Stimulated activated CD4-positive, alpha-beta T cell treated with anti-CD3 and anti-CD28 coated beads, Interleukin-1b, Interleukin-23, amount 100 ng/mL, for 4 hours (primary cell): ENCODE data around the gene COBLL1.

ENCODE experiments used
- DNase-seq, 2 donors: peaks; one replicate each; pipeline ENCODE4 v3.0.0-alpha.2; 2020; ENCODE audit warnings: low read depth in 2 of 2

COBLL1 gene

DNA sequence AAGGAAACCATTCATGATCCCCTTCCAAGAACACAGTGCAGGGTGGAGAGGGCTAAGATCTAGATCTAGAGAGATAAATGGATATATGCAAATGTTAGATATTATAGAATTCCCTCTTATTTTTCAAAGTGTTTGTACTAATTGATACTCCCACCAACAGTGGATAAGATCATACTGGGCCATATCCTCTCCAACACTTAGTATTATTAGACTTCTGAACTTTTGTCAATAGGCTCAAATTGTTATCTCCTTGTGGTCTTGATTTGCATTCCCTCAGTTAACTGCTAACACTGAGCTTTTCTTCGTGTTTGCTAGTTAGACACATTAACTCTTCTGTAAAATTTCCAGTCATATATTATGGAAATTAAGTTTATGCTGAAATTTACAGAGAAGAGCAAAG is 163.9 kb downstream of the COBLL1 start:
- DNase-seq: no peak

DNA sequence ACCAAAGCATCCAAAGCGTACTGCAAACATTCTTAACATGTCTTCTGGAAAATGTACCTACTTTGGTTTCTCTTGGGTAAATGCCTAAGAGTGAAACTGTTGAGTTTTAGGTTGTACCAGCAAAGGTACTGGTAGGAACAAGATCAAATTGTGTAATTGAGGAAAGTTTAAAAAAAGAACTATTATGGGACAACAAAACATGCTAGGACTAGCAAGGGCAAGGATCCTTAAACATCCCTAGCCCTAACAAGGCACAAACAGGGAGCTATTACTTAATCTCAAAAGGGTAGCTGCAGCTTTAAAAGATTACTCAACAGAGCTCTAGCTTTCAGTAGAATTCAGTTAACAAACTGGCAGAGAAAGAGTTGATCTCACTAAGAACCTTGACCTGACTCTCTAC is 164.4 kb downstream of the COBLL1 start:
- DNase-seq: no peak

DNA sequence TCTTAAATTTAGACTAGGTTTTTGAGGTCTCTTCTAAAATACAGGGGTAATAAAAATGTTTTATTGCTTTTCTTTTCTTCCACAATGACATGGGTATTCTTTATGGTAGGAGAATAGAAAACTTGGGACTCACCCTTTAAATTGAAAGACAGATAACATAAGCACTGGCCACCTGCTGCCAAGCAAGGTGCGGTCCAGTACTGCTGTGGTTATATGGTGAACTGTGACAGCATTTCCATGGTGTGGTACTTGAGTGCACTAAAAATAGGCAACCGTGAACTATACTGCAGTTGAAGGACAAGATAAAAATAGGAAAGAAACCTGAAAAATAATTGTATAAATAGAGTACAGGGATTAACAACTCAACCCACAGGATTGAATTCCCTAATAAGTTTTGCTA is 165.9 kb downstream of the COBLL1 start:
- no peak for DNase-seq

DNA sequence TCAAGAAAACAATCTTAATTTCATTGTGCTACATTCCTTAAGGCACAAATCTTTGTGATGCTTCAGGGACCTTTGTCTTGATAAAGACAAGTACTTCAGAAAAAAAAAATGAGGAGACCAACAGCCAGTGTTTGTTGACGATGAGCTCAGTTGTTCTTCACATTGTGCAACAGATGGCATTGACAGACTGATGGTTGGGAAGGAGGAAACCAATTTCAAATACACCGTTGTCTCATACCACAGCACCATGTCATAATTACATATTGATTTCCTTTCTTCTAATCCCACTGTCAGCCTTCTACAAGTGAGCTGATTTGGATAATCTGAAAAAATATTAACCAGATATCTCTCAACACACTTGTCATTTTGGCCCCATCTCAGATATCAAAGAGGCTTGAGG is 166.6 kb downstream of the COBLL1 start:
- no peak for DNase-seq

DNA sequence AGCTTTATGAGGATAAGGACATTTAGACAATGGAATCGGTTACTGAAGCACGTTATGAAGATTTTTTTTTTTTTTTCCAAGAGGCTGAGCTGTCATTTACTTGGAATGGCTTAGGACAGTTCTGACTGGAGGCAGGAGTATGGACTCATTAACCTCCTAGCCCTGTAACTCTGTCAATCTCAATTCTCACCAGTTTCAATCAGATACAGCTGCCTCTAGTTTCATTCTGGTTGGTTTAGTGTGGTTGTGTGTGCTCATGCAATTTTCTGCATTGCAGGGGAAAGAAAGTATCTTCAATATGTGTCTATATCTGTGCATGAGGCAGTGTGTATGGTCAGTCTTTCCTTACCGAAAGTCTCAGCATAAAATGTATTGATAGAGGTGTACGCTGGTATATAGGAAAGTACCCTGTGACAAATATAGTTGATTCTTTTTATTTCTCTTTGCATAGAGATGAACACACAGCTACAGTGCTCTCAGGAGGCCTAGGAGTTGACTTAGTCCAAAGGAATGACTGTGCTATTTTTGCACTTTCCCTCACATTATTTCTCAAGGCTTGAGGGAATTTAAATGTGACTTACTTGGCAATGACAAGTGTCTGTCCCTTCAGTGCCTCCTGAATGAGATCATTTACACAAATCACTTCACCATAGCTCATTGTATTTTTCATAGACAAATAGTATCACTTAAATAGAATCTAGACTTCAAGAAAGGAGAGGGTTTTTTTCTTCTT is 169.8 kb downstream of the COBLL1 start:
- DNase-seq: no peak

DNA sequence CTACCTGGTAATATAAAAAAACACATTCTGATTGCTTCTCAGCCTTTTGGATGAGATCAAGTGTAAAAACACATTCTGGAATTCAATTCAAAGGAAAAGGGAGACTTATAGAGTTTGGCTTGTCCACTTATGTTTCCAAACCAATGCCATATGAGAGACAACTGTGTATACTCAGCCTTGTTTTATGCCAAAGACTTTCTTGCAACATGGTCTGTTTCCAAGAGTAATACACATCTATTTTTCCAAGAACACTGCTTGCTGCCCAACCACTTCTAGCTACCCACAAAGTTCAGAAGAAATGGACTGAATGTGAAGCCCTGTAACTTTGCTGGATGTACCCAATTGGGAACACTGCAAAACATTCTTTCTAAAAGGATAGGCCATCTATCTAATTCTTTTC is 172.3 kb downstream of the COBLL1 start:
- DNase-seq: no peak

DNA sequence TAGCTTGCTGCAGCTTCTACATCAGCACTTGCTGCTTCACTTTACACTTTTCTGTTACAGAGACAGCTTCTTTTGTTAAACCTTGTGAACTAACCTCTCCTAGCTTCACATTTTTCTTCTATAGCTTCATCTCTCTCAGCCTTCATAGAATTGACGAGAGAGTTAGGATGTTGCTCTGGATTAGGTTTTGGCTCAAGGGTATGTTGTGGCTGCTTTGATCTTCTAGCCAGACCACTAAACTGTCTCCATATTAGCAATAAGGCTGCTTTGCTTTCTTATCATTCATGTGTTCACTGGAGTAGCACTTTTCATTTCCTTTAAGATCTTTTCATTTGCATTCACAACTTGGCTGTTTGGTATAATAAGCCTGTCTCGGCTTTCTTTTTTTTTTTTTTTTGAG is 174.1 kb downstream of the COBLL1 start:
- no peak for DNase-seq

DNA sequence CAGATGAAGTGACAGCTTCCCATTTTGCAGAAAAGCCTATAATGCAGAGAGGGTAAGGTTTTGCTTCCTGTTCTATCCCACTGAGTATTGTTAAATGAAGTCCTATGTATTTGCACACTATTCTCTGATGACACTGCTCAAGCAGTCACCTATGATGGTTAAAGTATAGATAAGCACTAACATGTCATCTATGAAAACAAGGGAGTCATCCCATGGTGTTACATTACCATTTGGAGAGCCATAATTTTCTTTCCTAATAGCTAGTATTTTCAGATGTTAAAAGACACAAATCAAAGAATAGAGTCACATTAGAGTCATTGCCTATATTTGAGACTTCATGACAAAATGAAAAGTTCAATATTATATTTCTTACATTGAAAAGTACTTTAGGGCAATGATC is 177.6 kb downstream of the COBLL1 start:
- no peak for DNase-seq

DNA sequence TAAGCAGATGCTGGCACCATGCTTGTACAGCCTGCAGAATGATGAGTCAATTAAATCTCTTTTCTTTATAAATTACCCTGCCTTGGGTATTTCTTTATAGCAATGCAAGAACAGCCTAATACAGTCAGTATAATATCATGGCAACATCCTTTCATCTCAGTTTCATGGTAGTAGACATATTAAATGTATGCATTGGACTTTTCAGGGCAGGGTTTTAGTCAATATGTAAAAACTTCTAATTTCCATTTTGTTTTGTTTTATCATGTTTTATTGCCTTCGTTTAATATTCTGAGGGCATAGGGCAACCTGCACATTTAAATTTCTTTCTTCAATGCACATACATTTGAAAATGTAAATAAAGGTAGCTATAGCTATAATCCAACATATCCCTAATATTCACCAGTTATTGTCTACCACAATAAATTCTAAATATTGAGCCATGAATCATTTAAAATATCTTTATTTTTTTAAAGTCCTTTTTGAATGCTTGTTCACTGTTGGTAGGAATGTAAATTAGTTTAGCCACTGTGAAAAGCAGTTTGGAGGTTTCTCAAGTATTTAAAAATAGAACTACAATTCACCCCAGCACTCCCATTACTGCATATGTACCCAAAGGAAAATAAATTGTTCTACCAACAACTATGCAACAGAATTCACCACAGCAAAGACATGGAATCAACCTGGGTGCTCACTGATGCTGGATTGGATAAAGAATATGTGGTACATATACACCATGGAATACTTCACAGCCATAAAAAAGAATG is 178.6 kb downstream of the COBLL1 start:
- no peak for DNase-seq

DNA sequence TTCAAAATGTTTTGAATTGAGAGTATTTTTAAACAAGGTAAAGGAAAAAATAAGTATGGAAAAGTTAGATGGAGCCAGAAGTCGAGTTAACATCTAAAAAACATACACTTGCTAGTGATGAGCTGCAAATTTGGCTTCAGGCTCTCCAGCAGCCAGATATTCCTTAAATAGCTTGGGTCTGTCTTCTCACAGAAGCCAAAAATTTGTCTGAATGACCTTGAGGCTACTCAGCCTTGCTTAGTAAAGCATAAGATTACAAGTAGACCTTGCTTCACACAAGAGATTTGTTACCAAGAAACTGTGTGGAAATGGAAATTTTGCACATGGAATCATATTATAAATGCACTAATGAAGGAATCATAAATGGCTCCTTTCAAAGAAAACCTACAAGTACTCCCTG is 179.6 kb downstream of the COBLL1 start:
- DNase-seq: no peak

DNA sequence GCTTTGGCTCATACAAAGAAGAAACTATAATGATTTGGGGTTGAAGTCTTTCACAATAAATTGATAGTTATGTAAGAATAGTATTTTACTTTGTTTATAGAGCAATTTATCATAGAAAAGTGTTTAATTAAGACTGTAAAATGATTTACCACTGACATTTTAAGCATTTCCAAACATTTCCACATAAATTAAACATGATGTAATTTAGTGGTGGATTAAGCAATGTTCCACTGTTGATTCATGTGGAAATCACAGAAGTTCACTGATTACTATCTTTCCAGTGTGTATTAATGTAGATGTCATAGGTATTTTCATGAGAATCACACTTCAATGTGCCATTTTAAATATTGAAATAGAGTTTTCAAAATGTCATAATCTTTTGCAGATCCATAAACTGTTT is 180.3 kb downstream of the COBLL1 start:
- no peak for DNase-seq

DNA sequence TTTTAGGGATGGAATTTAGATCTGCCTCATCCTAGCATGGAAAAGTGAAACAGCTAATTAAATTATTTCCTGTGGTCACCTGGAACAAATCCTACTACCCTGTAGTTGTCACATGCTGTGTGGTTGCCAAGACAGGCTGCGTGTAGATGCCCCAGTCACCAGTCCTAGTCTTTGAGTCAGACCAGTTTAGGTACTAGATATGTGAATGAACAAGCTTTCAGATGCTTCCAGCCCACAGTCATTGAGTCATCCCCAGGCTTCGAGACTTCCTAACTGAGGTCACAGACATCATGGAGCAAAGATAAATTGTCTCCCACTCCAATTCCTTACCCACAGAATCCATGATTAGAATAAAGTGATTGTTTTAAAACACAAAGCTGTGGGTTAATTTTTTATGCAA is 184.5 kb downstream of the COBLL1 start:
- DNase-seq: no peak

DNA sequence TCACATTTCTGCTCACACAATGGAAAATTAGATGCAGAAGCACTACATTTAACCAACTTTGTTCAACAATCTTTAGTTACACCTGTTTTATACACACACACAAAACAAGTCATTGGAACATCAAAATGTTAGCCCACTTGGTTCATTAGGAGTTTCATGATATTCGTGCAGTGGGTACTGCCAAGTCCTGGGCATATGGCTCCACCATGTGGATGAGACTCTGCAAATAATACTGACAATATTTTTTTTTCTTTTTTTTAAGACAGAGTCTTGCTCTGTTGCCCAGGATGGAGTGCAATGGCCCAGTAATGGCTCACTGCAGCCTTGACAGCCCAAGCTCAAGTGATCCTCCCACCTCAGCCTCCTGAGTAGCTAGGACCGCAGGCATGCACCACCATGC is 185.9 kb downstream of the COBLL1 start:
- DNase-seq: no peak

DNA sequence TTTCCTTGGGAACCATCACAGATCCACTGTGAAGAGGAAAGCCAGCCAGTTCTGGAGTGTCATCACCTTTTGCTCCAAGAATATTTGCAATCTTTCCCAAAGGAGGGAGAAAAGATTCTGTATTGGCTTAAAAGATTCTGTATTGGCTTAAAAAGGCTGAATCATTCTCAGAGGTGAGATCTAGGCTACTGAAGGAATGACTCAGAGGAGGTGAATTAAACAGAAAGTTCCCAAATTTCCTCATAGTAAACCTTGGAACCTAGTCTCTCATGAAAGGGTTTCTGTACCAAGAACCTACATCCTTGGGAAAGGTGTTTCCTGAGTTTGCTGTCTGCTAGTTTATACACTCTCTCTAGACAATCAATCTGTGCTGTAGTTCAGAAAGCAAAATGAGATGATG is 186.3 kb downstream of the COBLL1 start:
- DNase-seq: no peak

DNA sequence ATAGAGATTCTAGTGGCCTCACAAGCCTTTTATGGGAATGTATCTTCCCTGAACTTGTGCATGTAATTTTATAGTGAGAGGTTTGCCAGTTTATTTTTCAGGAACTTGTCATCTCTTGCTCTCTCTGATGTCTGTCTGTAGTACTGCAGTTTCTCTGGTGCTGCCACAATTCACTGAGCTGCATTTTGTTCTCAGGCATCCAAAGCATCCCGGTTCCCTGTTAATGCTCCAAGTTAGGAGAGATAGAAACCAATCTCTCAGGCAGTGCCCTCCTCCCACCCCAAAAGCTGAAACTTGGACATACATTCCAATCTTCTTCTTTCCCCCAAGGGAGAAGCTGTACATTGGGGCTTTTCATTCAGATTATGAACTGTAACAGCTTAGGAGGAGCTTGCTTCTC is 190.3 kb downstream of the COBLL1 start:
- no peak for DNase-seq

DNA sequence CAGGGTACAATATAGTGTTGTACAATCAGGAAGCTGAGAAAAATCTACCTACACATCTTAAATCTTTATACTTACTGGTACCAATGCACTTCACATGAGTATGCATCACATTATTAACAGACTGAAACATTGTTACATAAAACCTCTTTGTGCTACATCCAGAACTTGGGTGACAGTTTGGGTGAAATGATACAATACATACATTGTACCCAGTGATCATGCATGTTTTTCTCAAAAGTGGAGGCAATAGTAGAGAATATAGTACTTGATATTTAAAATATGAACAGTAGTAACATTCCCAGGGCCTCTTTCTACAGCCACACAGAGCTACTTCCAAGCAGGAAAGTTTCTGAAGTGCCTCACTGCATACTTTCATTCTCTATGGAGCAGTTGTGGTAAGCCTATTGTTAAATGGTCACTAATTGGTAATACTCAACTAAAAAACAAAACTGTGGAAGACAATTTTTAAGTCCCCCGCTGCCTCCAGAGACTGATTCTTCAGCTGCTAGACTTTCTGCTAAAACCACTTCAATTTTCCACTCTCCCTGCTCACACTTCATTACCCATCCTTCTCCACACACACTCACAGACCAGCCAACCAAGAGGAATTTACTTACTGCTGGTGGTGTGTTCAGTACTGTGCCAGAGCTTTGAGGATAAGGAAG is 197.5 kb downstream of the COBLL1 start:
- no peak for DNase-seq

DNA sequence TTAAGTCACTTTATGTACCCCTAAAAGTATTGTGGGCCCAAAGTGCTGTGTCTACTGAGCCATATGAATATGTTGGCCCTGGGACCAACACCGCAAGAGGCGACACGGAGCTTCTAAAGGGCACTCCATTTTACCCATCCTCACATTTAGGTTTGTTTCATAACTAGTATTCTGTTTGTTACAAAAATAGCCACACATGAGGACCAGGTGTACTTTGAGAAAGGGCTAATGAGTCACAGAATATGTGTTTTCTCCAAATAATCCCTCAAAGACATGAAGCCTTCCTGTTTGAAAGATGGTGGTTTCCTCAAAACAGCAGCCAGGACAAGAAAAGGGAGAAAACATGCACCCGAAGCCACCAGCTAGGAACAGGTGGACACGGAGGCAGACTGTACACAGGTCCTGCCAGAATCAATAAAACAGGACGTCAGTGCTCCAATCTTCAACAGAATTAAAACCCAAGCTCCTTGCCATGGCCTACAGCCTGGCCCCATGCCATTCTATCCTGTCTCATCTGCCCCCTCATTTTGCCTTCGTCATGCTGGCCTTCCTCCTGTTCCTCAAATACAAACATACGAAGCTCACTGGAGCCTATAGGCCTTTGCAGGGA is 198.6 kb downstream of the COBLL1 start:
- DNase-seq: no peak

DNA sequence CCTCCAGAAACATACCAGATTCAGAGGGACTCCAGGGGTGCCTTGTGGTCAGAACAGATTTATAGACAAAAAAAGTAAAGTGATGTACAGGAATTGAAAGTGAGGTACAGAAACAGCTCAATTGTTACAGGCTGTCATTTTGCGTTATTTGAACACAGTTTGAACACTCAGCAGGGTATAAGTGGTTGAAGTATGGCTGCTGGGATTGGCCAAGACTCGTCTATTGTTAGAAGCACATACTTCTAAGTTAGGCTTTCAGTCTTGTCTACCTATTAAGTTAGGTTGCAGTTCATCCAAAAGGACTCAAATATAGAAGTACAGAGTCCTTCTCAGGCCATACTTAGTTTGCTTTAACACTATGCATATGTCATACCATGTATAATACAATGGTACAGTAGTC is 199.4 kb downstream of the COBLL1 start:
- DNase-seq: no peak
